Nephron (organoid): ENCODE data around the gene LILRB1.
"Not testable (repeated sequence)": the region's sequence is repeated elsewhere in the genome, so short reads cannot be mapped to it uniquely, and the experiment has no call there.

Source experiments
- H3K27ac Mint-ChIP-seq, 3 experiments: 2 replicates each; pipeline ENCODE4 v1.8.0; 2020; ENCODE audit warnings: mixed read lengths in 3 of 3, mild to moderate bottlenecking in 2 of 3, moderate library complexity in 1 of 3
- H3K27me3 Mint-ChIP-seq: 2 replicates; pipeline ENCODE4 v1.8.0; 2021; ENCODE audit warnings: low read depth, mild to moderate bottlenecking, moderate library complexity, mixed read lengths
- H3K36me3 Mint-ChIP-seq: 2 replicates; pipeline ENCODE4 v1.8.0; 2020; ENCODE audit warnings: low read depth, mixed read lengths
- H3K4me1 Mint-ChIP-seq: 2 replicates; pipeline ENCODE4 v1.8.0; 2020; ENCODE audit warnings: mixed read lengths
- H3K4me3 Mint-ChIP-seq, 3 experiments: 2 replicates each; pipeline ENCODE4 v1.8.0; 2020; ENCODE audit warnings: mild to moderate bottlenecking in 3 of 3, mixed read lengths in 3 of 3, moderate library complexity in 2 of 3
- H3K9me3 Mint-ChIP-seq: 2 replicates; pipeline ENCODE4 v1.8.0; 2020; ENCODE audit warnings: mixed read lengths
- CTCF ChIP-seq, 3 experiments: fragments of 200-600 bp; sonication (generic); IDR thresholded peaks; one replicate each; pipeline ENCODE4 v1.5.0; 2021; ENCODE audit warnings: antibody characterized with exemption in 3 of 3; ENCODE audit not compliant: unreplicated experiment in 3 of 3

LILRB1 gene

GRCh38 chr19:54674021-54674617 is 43.8 kb downstream of the LILRB1 start:
- H3K27ac Mint-ChIP-seq = no peak overlapping the region
- H3K9me3 Mint-ChIP-seq = peaks cover 16% of the 10 kb centered on the region
- H3K27me3 Mint-ChIP-seq = no peaks in the 10 kb centered on the region
- TF ChIP-seq CTCF (IDR thresholded peaks at IDR 0.05; ENCODE audit: unreplicated experiment in 3 of 3) = peak in 2 of 3 experiments; percentile 11 to 19
- H3K4me1 Mint-ChIP-seq = no peaks in the 10 kb centered on the region
- no peak overlapping the region for H3K4me3 Mint-ChIP-seq
- H3K36me3 Mint-ChIP-seq = no peaks in the 10 kb centered on the region

GRCh38 chr19:54676210-54676834 is 46.0 kb downstream of the LILRB1 start:
- TF ChIP-seq CTCF (IDR thresholded peaks at IDR 0.05; ENCODE audit: unreplicated experiment in 3 of 3) = peak; percentile 61 to 68 (median 66)
- H3K4me3 Mint-ChIP-seq, H3K9me3 Mint-ChIP-seq, H3K4me1 Mint-ChIP-seq, H3K27me3 Mint-ChIP-seq, H3K36me3 Mint-ChIP-seq, H3K27ac Mint-ChIP-seq: not testable (repeated sequence)

GRCh38 chr19:54677217-54677616 is 46.9 kb downstream of the LILRB1 start:
- H3K27me3 Mint-ChIP-seq = no peaks in the 10 kb centered on the region
- TF ChIP-seq CTCF (IDR thresholded peaks at IDR 0.05; ENCODE audit: unreplicated experiment in 3 of 3) = no peak
- no peak overlapping the region for H3K27ac Mint-ChIP-seq
- H3K4me3 Mint-ChIP-seq = no peak overlapping the region
- no peaks in the 10 kb centered on the region for H3K36me3 Mint-ChIP-seq
- H3K4me1 Mint-ChIP-seq = no peaks in the 10 kb centered on the region
- peaks cover 5% of the 10 kb centered on the region for H3K9me3 Mint-ChIP-seq

GRCh38 chr19:54681596-54681995 is 51.3 kb downstream of the LILRB1 start:
- H3K36me3 Mint-ChIP-seq, H3K4me1 Mint-ChIP-seq, H3K27me3 Mint-ChIP-seq, H3K27ac Mint-ChIP-seq, H3K4me3 Mint-ChIP-seq: not testable (repeated sequence)
- peaks cover 12% of the 10 kb centered on the region for H3K9me3 Mint-ChIP-seq

GRCh38 chr19:54682306-54682856 is 52.1 kb downstream of the LILRB1 start:
- Mint-ChIP-seq H3K9me3 (peaks cover 13% of the 10 kb centered on the region), H3K4me1 (no peaks in the 10 kb centered on the region), H3K27me3 (no peaks in the 10 kb centered on the region), H3K4me3 (no peak overlapping the region), H3K27ac (no peak overlapping the region), H3K36me3 (no peaks in the 10 kb centered on the region)
- TF ChIP-seq CTCF (IDR thresholded peaks at IDR 0.05; ENCODE audit: unreplicated experiment in 3 of 3) = no peak

- Mint-ChIP-seq H3K4me3 (no peak overlapping the region), H3K9me3 (peaks cover 19% of the 10 kb centered on the region)
These were observed 54.2 kb downstream of the LILRB1 start for GRCh38 chr19:54684527-54684926.

More at GRCh38 chr19:54684527-54684926, 54.2 kb downstream of the LILRB1 start:
- Mint-ChIP-seq H3K36me3 (no peaks in the 10 kb centered on the region), H3K27ac (no peak overlapping the region), H3K27me3 (no peaks in the 10 kb centered on the region), H3K4me1 (no peaks in the 10 kb centered on the region)
- TF ChIP-seq CTCF (IDR thresholded peaks at IDR 0.05; ENCODE audit: unreplicated experiment in 3 of 3) = no peak
